ENCODE measurements around the gene CHST5. TPM values are rescaled to one million over a fixed set of nuclear protein-coding genes. Genes with fewer than 3 reads are reported as not detected.

Gene CHST5
- total RNA-seq, 1 donor from 2014 or later = 0.64 TPM

DNA sequence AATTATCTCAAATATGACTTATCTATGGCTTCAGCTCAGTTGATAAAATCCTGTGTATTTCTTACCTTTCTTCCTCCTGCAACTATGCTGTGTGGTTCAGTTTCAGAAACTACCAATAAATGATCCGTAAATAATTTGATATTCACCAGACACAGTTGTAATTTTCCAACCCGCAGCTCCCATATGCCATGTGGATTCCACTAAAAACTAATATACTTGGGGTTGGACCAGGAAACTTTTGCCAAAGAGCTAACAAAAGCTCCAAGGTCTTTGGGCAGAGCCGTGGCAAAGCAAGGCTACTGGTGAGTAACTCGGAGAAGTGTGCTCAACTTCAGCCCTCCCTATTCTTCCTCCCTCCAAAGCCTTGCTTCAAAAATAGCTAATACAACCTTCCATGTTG lies 38.4 kb downstream of the CHST5 start:
- Mint-ChIP-seq H3K27me3 (ENCODE audit: unreplicated experiment) (peaks cover 5% of the 10 kb centered on the region), H3K4me1 (ENCODE audit: low read depth, unreplicated experiment) (peaks cover 6% of the 10 kb centered on the region), H3K4me3 (ENCODE audit: unreplicated experiment) (no peak overlapping the region), H3K9me3 (ENCODE audit: unreplicated experiment) (no peaks in the 10 kb centered on the region), H3K36me3 (ENCODE audit: unreplicated experiment) (no peaks in the 10 kb centered on the region), H3K27ac (ENCODE audit: unreplicated experiment) (no peak overlapping the region)
- no peak for DNase-seq
- no peak for TF ChIP-seq CTCF (IDR thresholded peaks at IDR 0.05; ENCODE audit: partially characterized antibody, unreplicated experiment)

DNA sequence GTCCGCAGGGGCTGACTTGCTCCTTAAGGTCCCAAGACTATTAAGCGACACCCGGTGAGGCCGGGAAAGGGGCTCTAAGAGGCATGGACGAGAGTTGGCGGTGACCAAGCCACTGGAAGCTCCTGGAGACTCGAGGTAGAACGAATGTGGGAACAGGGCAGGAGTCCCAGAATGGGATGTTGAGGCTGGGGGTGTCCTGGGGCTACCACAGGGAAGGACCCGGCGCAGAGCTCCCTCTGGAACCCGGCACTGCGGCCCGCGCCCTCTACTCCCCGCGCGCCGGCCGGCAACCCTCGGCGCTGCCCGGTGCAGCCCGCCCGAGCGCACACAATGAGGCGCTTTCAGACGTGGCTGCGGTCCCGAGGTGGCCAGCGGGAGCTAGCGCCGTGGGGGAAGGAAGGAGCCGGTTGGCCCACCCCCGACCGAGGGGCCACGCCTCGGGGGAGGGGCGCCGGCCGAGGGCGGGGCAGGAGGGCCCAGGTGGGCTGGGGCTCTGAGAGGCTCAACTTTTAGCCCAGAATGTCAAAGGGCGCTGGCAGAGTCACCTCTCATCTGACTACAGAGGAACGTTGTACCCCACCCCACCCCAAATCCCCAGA lies 40.7 kb downstream of the CHST5 start, which contains the start of gene CHST6:
Gene CHST6 (minus strand): TSS at position 366 of the 599 bp plus-strand sequence. CDS start 15,613 bp downstream, outside the sequence.
- TF ChIP-seq CTCF (IDR thresholded peaks at IDR 0.05; ENCODE audit: partially characterized antibody, unreplicated experiment) = no peak
- peak within 1 kb of the TSS; percentile 88 for H3K4me3 Mint-ChIP-seq (ENCODE audit: unreplicated experiment)
- no peak within 1 kb of the TSS for H3K27ac Mint-ChIP-seq (ENCODE audit: unreplicated experiment)
- peaks cover 5% of the 10 kb centered on the region for H3K27me3 Mint-ChIP-seq (ENCODE audit: unreplicated experiment)
- DNase-seq = peak; percentile 33
- no peaks in the 10 kb centered on the region for H3K36me3 Mint-ChIP-seq (ENCODE audit: unreplicated experiment)
- no peaks in the 10 kb centered on the region for H3K9me3 Mint-ChIP-seq (ENCODE audit: unreplicated experiment)
- peaks cover 14% of the 10 kb centered on the region for H3K4me1 Mint-ChIP-seq (ENCODE audit: low read depth, unreplicated experiment)

DNA sequence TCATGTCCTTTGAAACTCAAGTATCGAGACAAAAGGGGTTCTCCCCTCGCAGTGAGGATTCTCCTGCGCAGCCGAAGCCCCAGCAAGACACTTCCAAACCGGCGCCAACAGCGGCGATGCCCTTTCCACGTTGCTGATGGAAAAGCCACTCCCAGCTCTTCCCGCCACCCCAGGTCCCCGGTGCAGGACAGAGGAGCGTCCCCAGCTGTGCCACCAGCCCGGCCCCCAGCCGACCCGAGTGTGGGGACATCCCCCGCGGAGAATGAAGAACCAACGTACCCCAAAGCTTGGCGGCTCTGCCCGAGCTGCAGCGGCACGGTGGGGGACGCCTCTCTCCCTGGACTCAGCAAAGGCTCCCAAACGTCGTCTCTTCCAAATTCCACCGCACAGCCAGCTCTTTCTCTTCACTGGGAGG lies 41.2 kb downstream of the CHST5 start:
- H3K9me3 Mint-ChIP-seq (ENCODE audit: unreplicated experiment) = no peaks in the 10 kb centered on the region
- H3K36me3 Mint-ChIP-seq (ENCODE audit: unreplicated experiment) = no peaks in the 10 kb centered on the region
- peaks cover 5% of the 10 kb centered on the region for H3K27me3 Mint-ChIP-seq (ENCODE audit: unreplicated experiment)
- peak overlapping the region; percentile 88 for H3K4me3 Mint-ChIP-seq (ENCODE audit: unreplicated experiment)
- TF ChIP-seq CTCF (IDR thresholded peaks at IDR 0.05; ENCODE audit: partially characterized antibody, unreplicated experiment) = no peak
- no peak overlapping the region for H3K27ac Mint-ChIP-seq (ENCODE audit: unreplicated experiment)
- peaks cover 14% of the 10 kb centered on the region for H3K4me1 Mint-ChIP-seq (ENCODE audit: low read depth, unreplicated experiment)
- peak; percentile 38 for DNase-seq

GRCh38 chr16:75494184-75494583 lies 41.7 kb downstream of the CHST5 start:
- H3K27me3 Mint-ChIP-seq (ENCODE audit: unreplicated experiment) = peaks cover 5% of the 10 kb centered on the region
- no peak overlapping the region for H3K27ac Mint-ChIP-seq (ENCODE audit: unreplicated experiment)
- H3K36me3 Mint-ChIP-seq (ENCODE audit: unreplicated experiment) = no peaks in the 10 kb centered on the region
- peaks cover 14% of the 10 kb centered on the region for H3K4me1 Mint-ChIP-seq (ENCODE audit: low read depth, unreplicated experiment)
- peak overlapping the region; percentile 88 for H3K4me3 Mint-ChIP-seq (ENCODE audit: unreplicated experiment)
- no peak for TF ChIP-seq CTCF (IDR thresholded peaks at IDR 0.05; ENCODE audit: partially characterized antibody, unreplicated experiment)
- no peaks in the 10 kb centered on the region for H3K9me3 Mint-ChIP-seq (ENCODE audit: unreplicated experiment)
- no peak for DNase-seq

GRCh38 chr16:75491876-75492275 lies 44.0 kb downstream of the CHST5 start:
- peak; percentile 82 for DNase-seq
- TF ChIP-seq CTCF (IDR thresholded peaks at IDR 0.05; ENCODE audit: partially characterized antibody, unreplicated experiment) = peak; percentile 26
- Mint-ChIP-seq H3K27me3 (ENCODE audit: unreplicated experiment) (peaks cover 5% of the 10 kb centered on the region), H3K4me1 (ENCODE audit: low read depth, unreplicated experiment) (peaks cover 14% of the 10 kb centered on the region), H3K4me3 (ENCODE audit: unreplicated experiment) (no peak overlapping the region), H3K9me3 (ENCODE audit: unreplicated experiment) (peaks cover 2% of the 10 kb centered on the region), H3K36me3 (ENCODE audit: unreplicated experiment) (no peaks in the 10 kb centered on the region), H3K27ac (ENCODE audit: unreplicated experiment) (peak overlapping the region; percentile 38)
